Choroid plexus epithelial cell (primary cell): ENCODE results near the gene PTPRT.

Source experiments
- DNase-seq: peaks from one replicate; pipeline ENCODE4 v3.0.0-alpha.2; 2010; ENCODE audit warnings: low read depth
- H3K4me3 ChIP-seq: 2 replicates; pipeline ENCODE4 v1.5.1; 2011; ENCODE audit warnings: low read depth, mild to moderate bottlenecking, control low read depth, low read length, moderate library complexity
- CTCF ChIP-seq: conservative IDR thresholded peaks from 2 replicates; pipeline ENCODE4 v1.5.1; 2011; ENCODE audit warnings: low read depth, mild to moderate bottlenecking, control low read depth, inconsistent platforms, low read length, moderate library complexity

Gene PTPRT

GRCh38 chr20:42611423-42611822 is 578.3 kb downstream of the PTPRT start:
- no peak overlapping the region for H3K4me3 ChIP-seq
- DNase-seq, result no peak
- no peak for TF ChIP-seq CTCF

DNA sequence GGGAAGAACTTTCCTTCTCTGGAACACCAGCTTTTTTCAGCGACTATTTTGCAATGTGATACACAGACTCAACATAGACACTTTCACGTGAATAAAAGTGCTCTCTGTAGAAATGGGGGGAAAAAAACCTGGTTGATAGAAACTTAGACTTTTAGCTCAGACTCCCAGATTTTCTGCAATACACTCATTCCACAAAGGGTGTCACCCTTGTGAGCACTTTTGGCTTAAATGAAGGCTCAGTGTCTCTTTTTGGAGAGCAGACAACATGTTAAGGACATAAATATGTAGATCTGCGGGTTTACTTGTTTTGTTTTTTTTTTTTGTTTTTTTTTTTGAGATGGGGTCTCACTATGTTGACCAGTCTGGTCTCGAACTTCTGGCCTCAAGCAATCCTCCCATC is 579.6 kb downstream of the PTPRT start:
- no peak overlapping the region for H3K4me3 ChIP-seq
- no peak for TF ChIP-seq CTCF
- DNase-seq, result no peak

DNA sequence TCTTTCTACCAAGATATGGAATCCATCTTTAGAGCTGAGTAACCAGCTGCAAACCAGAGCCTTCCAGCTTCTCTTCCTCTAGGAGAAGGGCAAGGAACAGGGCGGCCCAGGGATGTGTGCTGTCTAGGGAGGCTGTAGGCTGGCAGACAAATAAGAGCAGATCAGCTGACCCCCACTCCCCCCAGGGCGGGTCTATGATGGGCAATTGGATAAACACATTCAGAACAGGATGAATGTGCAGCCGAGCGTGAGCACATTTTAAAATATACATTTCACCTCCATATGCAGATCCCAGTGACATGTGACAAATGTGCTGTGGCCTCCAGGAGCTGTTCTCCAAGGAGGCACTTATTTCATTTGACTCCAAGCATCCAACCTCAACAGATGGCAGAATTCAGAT is 580.1 kb downstream of the PTPRT start:
- no peak overlapping the region for H3K4me3 ChIP-seq
- DNase-seq, result no peak
- no peak for TF ChIP-seq CTCF

DNA sequence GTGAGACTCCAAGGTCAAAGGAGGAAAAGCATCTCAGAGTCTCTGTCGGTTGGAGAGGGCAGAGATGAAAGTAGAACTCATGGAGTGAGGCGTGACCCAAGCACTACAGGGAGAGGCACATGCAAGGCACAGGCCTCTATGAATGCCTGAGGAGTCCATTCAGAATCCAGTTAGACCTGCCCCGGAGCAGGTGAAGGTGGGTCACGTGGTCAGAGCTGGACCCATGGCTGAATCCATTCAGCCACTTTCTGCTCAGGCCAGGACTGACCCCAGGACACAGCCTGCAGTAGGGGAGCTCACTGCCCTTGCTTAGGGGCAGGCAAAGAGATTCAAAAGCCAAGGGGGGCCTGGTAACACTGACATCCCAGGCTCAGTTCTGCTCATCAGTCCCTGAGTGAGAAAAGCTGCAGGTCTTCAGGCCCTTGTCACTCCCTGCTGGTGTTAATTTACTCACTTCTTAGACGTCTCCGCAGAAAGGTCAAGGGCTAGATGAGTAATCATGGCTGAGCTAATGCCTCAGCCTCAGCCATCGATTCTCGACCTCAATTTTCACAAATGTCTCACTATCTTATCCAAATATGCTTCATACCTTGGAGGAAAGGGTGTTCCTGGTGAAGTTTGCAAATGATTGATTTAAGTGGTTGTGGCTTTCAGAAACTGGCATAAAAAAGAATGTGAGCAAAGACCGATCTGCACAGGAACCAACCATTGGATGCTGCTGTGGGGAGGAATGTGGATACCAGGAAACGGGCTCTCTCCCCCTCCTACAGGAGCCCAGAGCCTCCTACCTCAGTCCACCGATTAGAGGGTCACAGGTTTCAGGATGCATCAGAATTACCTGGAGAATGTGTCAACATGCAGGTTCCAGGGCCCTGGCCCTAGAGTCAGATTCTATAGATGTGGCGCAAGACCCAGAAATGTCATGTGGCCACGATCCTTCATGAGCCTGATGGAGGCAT is 584.4 kb downstream of the PTPRT start:
- H3K4me3 ChIP-seq, result no peak overlapping the region
- no peak for DNase-seq
- no peak for TF ChIP-seq CTCF

DNA sequence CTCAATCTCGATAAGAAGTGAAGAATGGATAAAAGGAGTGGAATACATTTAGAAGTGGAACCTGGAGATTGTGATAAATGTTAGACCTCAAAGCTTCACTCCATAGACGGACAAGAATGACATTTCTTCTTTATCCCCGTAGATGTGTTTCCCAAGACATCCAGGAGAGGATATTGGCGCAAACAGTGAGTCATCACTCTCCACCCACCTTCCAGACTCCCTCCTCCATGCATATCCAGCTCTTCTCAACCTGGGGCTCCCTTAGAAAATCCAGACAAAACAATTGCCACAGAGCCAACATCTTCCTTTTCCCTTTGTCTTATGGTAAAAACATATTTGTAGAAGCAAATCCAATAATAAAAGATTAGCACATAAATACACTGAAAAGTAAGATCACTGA is 586.1 kb downstream of the PTPRT start:
- no peak overlapping the region for H3K4me3 ChIP-seq
- no peak for TF ChIP-seq CTCF
- no peak for DNase-seq

DNA sequence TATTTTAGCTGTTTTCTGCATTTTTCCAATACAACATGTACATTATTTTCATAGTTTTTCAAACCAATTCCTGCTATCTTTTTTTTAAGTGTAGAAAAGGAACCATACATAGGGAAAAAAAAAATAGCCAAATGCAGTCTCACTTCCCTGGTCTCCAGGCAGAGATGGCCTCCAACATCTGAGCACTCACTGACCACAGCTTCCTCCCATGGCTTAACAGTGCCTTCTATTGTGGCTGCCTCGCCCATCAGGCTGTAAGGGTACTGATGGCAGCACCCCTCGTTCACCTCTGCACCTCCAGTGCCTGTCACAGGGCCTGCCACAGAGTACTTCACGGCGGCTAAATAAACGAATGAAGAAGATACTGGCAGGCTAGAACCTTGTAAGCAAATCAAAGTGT is 591.1 kb downstream of the PTPRT start:
- TF ChIP-seq CTCF, result no peak
- no peak overlapping the region for H3K4me3 ChIP-seq
- DNase-seq, result no peak

DNA sequence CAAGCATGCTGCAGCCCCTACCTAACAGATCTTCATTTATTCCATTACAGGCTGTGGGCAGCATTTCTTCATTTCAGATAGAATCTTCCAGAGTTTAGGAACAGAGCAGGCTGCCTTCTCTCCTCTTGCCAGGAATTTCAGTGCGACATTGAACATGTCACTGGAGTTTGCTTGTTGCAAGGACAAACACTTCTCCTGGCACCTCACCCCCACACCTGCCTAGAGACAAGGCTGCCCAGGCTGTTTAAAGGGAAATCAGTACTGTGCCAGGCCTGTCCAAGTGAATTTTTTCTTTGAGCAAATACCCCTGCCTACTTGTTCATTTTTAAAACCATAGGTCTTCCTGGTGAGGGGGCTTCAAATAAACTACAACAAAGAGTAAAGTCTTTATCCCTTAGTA is 594.1 kb downstream of the PTPRT start:
- DNase-seq, result no peak
- H3K4me3 ChIP-seq, result no peak overlapping the region
- TF ChIP-seq CTCF, result no peak
